NCI-H524 treated with DMSO at 0.1 percent for 48 hours (cell line): ENCODE measurements around the gene OR6C70.
"Not testable (repeated sequence)": the region's sequence is repeated elsewhere in the genome, so short reads cannot be mapped to it uniquely, and the experiment has no call there.

Source experiments
- DNase-seq: peaks from one replicate; lab custom pipeline; 2025; lab: John Stamatoyannopoulos, UW

OR6C70 gene

DNA sequence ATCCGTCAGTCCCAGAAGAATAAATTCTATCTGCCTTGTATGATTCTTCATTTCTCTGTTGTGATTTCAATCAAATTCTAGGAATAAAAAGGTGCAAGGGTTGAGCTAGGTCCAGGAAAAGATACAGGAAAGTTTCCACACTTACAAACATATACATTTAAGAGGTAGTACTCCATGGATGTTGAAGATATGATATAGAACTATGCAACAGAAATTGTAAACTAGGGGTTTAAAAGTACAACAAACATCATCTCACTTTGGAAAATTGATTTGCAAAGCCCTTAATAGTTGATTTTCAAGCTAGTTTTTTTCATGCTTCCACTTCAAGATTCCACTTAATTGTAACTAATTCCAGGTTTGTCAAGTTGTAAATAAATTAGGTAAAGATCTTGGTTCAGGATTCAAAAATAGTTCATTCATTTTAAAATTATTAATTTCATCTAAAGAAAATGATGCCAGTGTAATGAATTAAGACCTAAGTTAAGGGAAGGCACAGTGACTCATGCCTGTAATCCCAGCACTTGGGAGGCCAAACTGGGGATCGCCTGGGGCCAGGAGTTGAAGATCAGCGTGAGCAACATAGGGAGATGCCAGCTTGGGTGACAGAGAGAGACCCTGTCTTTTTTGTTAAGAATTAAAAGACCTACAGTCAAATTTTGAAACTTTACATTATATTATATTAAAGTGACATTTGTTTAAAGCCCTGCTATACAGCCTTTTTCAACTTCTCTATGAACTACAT is at the start of gene OR6C70:
Gene OR6C70, minus strand, starts transcription at position 51 of the 742 bp plus-strand sequence. Its CDS starts 0 bp downstream, at position 51.
- DNase-seq = no peak

DNA sequence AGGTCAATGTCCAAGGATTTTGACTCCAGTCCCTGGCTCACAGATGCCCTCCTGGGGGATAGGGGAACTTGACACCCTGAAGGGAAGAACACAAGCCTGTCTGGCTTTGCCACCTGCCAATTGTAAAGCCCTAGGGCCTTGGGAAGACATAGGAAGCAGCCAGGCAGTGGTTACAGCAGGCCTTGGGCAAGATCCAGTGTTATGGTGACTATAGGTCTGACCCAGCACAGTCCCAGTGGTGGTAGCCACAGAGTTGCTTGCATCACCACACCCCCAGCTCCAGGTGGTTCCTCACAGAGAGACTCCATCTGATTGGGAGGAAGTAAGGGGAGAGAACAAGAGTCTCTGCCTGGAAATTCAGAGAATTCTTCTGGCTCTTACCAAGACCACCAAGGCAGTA is 46.5 kb upstream of the OR6C70 start:
- DNase-seq = no peak

DNA sequence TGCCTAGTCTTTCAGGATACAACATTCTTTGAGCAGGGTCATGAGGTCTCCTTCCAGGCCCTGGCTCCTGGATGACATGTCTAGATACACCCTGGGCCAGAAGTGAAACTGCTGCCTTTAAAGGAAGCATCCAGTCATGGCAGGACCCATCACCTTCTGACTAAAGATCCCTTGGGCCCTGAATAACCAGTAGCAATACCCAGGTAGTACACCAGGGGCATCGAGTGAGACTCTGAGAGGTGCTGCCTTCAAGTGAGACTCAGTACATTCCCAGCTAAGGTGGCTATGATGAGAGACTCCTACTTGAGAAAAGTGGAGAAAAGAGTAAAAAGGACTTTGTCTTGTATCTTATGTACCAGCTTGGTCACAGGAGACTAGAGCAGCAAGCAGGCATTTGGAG is 45.8 kb upstream of the OR6C70 start:
- DNase-seq = no peak

DNA sequence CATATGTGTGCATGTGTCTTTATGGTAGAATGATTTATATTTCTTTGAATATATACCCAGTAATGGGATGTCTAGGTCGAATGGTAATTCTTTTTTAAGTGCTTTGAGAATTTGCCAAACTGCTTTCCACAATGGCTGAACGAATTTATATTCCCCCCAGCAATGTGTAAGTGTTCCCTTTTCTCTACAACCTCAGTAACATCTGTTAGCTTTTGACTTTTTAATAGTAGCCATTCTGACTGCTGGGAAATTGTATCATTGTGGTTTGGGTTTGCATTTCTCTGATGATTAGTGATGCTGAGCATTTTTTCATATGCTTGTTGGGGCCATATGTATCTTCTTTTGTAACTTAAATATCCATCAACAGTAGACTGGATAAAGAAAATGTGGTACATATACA is 31.7 kb upstream of the OR6C70 start:
- DNase-seq = no peak

DNA sequence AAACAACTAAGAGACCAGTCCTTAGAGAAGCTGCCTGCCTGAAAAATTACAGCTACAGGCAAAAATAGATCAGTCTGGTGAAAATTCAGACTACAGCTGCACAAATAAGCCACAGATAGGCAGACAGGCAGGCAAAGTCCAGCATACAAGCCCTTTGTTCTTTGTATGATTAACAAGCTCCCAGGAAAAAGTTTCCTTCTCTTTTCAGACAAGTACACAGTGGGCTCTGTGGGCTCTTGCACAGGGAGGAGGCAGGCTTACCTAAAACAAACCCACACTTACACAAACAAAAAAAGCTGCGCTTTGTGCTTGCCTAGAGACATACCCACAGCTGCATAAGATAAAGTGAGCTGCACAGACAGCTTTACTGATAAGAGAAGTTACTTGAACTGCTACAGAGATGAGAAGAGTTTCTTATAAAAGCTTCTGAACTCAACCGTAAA is 29.9 kb upstream of the OR6C70 start:
- no peak for DNase-seq

DNA sequence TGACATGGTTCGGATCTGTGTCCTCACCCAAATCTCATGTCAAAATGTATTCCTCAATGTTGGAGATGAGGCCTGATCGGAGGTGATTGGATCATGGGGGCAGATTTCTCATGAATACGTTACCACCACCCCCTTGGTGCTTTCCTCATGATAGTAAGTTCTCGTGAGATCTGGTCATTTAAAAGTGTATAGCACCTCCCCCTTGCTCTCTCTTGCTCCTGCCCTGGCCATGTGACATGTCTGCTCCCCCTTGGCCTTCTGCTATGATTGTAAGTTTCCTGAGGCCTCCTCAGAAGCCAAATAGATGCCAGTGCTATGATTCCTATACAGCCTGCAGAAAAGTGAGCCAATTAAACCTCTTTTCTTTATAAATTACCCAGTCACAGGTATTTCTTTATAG is 29.3 kb upstream of the OR6C70 start:
- DNase-seq = no peak

DNA sequence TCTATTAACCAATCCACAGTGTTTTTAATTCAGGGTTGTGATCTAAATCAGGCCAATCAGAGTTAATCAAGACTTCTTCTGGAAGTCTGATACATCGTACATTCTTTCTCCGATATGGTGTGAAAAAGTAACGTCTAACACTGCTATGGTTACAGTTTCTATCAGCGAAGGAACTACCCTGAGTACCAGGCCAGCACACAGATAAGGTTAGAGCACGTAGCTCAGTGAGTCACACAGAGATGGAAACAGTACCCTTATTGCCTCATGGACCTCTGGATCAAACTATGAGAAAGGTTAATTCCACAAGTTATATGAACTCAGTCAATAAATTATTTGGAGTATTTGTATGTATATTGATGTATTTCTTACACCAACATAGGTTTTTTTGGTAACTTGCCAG is 25.6 kb upstream of the OR6C70 start:
- DNase-seq = no peak

DNA sequence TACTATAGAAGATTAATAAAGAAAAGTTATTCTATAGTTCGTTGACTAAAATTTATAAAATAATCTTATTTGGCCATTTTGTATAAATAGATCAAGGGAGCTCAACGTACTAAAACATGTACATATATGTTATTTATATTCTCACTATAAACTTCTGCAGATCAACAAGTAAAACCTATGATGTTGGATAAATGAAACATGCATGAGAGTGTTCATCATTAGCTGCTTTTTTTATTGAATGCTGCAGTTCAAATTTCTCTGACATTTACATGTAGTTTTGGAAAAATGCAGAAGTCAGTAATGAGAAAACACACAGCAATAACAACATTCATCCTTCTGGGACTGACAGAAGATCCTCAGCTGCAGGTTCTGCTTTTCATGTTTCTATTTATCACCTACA is 22.1 kb upstream of the OR6C70 start, which contains the start of gene OR6C68:
Gene OR6C68, plus strand, starts transcription at position 301 of the 400 bp plus-strand sequence. Its CDS starts 0 bp downstream, at position 301.
- DNase-seq = no peak

DNA sequence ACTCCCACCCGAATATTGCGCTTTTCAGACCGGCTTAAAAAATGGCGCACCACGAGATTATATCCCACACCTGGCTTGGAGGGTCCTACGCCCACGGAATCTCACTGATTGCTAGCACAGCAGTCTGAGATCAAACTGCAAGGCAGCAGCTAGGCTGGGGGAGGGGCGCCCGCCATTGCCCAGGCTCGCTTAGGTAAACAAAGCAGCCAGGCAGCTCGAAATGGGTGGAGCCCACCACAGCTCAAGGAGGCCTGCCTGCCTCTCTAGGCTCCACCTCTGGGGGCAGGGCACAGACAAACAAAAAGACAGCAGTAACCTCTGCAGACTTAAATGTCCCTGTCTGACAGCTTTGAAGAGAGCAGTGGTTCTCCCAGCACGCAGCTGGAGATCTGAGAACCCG is 14.3 kb upstream of the OR6C70 start:
- DNase-seq = not testable (repeated sequence)

DNA sequence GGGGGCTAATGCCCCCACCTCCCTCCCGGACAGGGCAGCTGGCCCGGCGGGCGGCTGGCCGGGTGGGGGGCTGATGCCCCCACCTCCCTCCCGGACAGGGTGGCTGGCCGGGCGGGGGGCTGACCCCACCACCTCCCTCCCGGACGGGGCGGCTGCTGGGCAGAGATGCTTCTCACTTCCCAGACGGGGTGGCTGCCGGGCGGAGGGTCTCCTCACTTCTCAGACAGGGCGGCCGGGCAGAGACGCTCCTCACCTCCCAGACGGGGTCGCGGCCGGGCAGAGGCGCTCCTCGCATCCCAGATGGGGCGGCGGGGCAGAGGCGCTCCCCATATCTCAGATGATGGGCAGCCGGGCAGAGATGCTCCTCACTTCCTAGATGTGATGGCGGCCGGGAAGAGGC is 9.2 kb upstream of the OR6C70 start:
- not testable (repeated sequence) for DNase-seq

DNA sequence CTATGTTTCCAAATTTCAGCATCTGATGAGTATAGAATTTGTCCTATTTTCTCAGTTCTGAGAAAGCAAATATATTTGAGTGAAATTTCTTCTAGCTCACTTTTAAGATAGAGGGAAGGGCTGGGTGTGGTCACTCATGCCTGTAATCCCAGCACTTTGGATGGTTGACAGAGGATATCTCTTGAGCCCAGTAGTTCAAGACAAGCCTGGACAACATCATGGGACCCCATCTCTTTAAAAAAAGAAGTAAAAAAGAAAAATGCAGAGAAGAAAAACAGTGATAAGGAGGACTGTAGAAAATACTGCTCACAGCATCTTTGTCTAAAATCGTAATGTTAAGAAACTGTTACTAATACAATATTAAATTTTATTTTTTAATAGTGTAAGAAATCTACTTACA is 2.3 kb upstream of the OR6C70 start:
- no peak for DNase-seq

DNA sequence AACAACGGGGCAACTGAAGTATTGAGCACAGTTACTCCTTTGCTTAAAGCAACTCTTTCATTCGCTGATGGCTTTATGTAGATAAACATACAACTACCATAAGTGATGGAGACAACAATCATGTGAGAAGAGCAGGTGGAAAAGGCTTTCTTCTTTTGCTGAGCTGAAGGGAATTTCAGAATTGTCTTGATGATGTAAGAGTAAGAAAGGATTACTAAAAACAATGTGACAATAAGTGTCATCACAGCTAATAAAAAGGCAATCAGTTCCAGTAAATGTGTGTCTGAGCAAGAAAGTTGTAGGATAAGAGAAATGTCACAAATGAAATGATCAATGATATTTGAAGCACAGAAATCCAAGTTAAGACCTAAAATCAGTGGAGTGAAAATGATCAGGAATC is 647 bp downstream of the OR6C70 start:
- DNase-seq = no peak

DNA sequence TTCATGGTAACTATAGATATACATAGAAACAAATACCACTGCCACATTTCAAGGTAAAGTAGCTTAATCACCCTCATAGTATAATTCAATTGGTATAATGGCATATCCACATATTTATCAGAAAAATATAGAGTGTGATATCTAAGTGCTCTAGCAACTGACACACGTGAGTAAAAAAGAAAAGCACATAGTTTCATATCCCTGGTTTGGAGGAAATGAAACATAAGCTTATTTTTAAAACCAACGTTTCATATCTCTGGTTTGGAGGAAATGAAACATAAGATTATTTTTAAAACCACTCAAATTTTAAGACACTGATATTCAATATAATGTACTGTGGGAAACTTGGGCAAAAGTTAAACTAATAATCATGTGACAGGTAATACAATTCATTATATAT is 2.1 kb downstream of the OR6C70 start:
- DNase-seq = no peak

DNA sequence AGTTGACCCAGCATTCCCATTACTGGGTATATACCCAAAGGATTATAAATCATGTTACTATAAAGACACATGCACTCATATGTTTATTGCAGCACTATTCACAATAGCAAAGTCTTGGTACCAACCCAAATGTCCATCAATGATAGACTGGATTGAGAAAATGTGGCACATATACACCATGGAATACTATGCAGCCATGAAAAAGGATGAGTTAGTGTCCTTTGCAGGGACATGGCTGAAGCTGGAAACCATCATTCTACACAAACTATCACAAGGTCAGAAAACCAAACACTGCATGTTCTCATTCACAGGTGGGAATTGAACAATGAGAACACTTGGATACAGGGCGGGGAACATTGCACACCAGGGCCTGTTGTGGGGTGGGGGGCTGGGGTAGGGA is 5.0 kb downstream of the OR6C70 start:
- DNase-seq = not testable (repeated sequence)

DNA sequence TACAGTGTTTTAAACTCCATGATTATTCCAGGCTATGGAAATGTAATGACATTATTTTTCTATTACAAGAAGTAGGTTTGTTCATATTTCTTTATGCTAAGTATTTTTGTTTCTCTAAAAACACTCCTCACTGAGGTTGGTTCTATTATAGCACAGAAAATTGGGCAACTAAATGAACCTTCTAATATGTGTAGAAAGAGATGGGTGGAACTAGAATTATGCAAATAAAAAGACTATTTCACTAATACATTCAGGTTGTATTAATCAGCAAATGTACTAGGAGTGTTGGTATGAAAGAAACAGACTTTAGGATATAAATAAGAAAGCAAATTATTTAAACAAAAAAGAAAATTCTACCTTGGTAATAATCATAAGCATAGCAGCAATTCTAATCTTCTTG is 21.1 kb downstream of the OR6C70 start:
- DNase-seq = no peak

DNA sequence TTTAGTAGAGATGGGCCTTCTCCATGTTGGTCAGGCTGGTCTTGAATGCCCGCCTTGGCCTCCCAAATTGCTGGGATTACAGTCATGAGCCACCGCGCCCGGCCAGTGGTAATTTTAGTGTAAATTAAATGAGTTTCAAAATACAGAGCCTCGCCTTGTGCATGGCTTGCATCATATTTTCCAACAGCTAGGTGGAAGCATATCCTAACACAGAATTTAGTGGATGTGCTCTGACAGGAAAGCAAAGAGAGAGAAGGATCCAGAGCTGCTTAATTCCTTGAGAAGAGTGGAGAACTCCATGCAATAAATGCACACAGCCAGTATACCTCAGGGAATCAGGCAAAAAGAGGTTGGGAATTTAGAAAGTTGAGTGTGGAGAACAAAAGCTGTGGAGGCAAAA is 23.6 kb downstream of the OR6C70 start:
- DNase-seq = no peak

DNA sequence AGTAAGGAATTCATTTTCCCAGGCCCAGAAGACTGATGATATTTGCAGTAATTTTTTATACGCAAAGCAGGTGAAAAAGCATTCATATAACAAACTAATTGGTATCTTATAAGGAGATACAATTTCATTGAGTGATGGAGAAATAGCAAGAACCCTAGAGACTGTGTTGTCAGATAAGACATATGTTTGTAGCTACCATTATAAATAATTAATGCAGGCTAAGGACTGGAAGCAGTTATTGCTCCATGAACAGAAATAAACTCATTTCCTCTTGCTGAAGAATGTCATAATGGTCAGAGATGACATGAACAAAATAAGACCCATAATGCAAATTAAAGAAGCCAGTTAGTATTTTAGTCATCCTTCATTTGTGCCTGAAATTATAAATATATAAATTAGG is 24.6 kb downstream of the OR6C70 start:
- no peak for DNase-seq

DNA sequence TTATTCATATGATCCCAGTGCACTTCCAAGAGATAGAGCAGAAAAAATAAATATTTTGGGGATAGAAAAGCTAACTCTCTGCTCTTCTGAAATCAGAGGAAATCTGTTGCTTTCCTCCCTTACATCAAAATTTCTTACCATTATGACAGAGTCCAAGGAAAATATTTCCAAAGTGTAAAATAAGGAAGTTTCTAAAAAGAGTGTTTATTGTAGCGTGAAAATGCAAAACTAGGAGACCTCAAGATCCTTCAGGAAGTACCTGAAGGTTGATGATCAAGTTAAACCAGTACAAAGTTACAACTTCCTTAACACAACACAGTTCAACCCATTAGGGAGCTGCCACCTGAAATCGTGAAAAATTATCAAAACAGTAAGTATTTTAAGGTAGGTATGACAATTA is 26.2 kb downstream of the OR6C70 start, which contains the start of gene OR6C2:
Gene OR6C2, plus strand, starts transcription at position 301 of the 400 bp plus-strand sequence. CDS start 8,138 bp downstream, outside the sequence.
- DNase-seq = no peak

DNA sequence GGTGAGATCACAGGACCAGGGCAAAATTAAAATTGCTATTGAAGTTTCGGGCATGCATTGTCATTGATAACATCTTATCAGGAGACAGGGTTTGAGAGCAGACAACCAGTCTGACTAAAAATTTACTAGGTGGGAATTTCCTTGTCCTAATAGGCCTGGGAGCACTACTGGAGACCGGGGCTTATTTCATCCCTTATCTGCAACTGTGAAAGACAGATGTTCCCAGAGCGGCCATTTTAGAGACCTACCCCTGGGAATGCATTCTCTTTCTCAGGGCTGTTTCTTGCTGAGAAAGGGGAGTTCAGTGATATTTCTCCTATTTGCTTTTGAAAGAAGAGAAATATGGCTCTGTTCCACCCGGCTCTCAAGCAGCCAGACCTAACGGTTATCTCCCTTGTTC is 28.7 kb downstream of the OR6C70 start:
- DNase-seq = not testable (repeated sequence)

DNA sequence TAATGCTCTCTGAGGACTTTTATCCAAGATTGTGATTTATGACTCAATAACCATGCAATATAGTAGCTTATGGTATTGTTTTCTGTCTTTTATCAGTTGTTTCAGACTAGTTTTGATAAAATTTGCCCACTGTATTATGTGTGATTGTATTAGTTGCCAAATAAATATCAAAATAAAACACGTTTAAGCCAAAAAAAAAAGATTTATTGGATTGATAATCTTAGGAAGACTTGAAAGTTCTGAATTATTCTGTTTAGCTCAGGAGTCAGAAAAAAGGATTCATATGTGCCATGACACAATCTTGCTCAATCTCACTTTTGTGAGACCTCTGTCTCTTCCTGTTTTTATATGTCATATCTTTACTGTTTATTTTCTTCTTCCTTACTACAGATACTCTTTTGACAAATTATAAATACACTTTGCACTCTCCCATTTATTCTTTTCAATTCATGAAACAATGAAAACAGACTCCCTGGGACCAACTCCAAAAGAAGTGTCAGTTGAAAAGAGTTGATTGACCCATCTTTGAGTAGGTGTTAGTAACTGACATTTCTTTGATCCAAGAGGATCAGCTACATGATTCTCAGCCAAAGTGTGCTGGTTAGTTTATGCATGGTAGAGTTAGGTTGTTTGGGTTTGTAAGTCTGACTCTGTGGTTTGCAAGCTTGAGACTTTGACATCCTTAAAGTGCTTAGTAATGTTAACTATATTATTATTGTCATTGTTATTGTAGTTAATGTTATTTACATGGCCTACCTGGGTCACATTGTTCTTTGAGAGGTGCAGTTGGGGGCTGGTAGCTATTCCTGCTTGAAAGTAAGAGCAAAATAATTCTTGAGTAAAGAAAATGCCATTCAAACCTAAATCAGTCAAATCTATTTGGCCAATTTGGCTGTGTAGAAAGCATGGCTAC is 41.4 kb downstream of the OR6C70 start:
- no peak for DNase-seq

DNA sequence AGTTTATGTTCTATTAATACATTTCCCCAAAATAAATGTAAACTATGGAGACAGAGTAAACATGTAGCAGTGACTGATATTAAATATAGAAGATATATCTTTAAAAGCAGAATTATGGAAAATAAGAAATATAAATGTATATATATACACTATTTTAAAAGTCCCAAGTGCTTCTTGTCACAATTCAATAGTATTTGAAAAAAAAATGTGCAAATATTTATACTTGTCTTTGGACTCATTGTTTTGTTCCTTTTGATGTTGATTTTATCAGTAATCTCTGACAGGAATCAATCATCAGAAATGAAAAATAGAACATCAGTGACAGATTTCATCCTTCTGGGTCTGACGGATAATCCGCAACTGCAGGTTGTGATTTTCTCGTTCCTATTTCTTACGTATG is 44.0 kb downstream of the OR6C70 start, which contains the start of gene OR6C76:
Gene OR6C76, plus strand, starts transcription at position 301 of the 400 bp plus-strand sequence. Its CDS starts 0 bp downstream, at position 301.
- DNase-seq = no peak

DNA sequence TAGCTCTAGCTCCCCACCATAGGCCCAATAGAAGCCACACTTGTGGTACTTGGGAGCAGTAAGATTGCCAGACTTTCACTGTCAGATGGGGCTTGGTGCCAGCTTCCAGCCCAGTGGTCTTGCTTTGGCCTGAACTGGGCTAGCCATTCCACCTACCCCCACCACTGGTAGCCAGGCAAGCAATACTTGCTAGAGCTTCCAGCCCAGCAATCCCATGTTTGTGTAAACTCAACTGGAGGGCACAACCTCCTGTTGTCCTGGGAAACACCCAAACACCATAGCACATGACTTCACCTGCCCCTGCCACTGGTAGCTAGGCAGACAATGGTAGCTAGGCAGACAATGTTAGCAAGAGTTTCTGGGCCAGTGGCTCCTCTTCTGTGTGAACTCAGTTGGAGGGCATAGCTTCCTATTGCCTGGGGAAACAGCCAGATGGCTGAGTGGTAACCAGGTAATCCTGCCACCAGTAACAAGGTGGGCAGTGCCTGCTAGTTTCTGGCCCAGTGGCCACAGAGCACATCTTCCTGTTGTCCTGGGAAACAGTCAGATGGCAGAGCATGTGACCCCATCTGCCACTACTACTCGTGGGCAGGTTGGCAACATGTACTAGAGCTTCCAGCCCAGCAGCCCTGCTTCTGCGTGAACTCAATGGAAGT is 49.5 kb downstream of the OR6C70 start:
- no peak for DNase-seq
